Calu3 (cell line): ENCODE measurements around the gene TEX44. TPM values are rescaled to one million over a fixed set of nuclear protein-coding genes. Genes with fewer than 3 reads are reported as not detected.

Source experiments
- BruUV-seq: library from RNA; stranded (reverse); fragments of 400-500 nt; replicated peaks from 2 replicates; lab custom pipeline; 2021; lab: Mats Ljungman, UMichigan
- CTCF ChIA-PET: fragments of 300-600 bp; sonication (Branson Sonifier 250); formaldehyde crosslinking; loops from one replicate; lab custom pipeline; 2022; ENCODE audit warnings: antibody characterized with exemption; lab: Charles Lee
- DNase-seq: peaks from one replicate; pipeline ENCODE4 v3.0.0; 2022
- H3K27ac Mint-ChIP-seq: one replicate; pipeline ENCODE4 v1.8.0; 2022; ENCODE audit warnings: mixed read lengths; ENCODE audit not compliant: unreplicated experiment
- H3K27me3 Mint-ChIP-seq: one replicate; pipeline ENCODE4 v1.8.0; 2022; ENCODE audit warnings: mixed read lengths; ENCODE audit not compliant: unreplicated experiment
- H3K36me3 Mint-ChIP-seq: one replicate; pipeline ENCODE4 v1.8.0; 2022; ENCODE audit warnings: mild to moderate bottlenecking, moderate library complexity, mixed read lengths; ENCODE audit not compliant: insufficient read depth, unreplicated experiment
- H3K4me1 Mint-ChIP-seq: one replicate; pipeline ENCODE4 v1.8.0; 2022; ENCODE audit warnings: mild to moderate bottlenecking, low read depth, mixed read lengths; ENCODE audit not compliant: unreplicated experiment
- H3K4me3 Mint-ChIP-seq: one replicate; pipeline ENCODE4 v1.8.0; 2022; ENCODE audit warnings: mild to moderate bottlenecking, low read depth, moderate library complexity, mixed read lengths; ENCODE audit not compliant: unreplicated experiment
- H3K9me3 Mint-ChIP-seq: one replicate; pipeline ENCODE4 v1.8.0; 2022; ENCODE audit warnings: low read depth, mixed read lengths; ENCODE audit not compliant: unreplicated experiment
- intact Hi-C: fragments of 100-400 bp; cut with micrococcal nuclease; formaldehyde crosslinking; loops from one replicate; pipeline ENCODE4 v1.10.0; 2022; ENCODE audit not compliant: unreplicated experiment
- total RNA-seq: library from RNA; stranded (reverse); gene quantifications from 2 replicates; pipeline ENCODE4 v1.2.3, GENCODE V29; 2022
- TF ChIP-seq, protein P1 (sequence below): fragments of 200-600 bp; IDR thresholded peaks from one replicate; pipeline ENCODE4 v1.8.0; 2022; ENCODE audit warnings: antibody characterized with exemption; ENCODE audit not compliant: unreplicated experiment

The TEX44 gene
- total RNA-seq, 1 experiment from 2014 or later: not detected

DNA sequence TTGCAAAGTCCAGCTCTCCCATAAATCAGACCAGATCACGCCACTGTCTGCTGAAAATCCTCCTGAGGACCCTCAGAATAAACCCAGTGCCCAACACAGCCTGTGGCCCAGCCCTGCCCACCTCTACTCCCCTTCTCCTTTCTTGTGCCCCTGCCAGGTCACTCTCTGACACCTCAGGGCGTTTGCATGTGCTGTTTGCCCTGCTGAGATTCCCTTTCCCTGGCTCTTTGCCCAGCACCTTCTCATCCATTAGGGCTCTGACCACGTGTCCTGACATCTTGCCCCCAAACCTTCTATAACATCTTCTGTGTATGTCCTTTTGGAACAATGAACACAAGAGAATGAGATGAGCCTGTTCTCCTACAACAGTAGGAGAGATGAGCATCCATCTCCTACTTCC is 43.9 kb upstream of the TEX44 start:
- no TSS peak for BruUV-seq
- H3K27me3 Mint-ChIP-seq: peaks cover 31% of the 10 kb centered on the region
- intact Hi-C loops: no loop called here
- no peak overlapping the region for H3K27ac Mint-ChIP-seq
- H3K4me1 Mint-ChIP-seq: no peaks in the 10 kb centered on the region
- peaks cover 7% of the 10 kb centered on the region for H3K9me3 Mint-ChIP-seq
- CTCF ChIA-PET: no interaction called here
- H3K4me3 Mint-ChIP-seq: no peak overlapping the region
- TF ChIP-seq, protein P1, sequence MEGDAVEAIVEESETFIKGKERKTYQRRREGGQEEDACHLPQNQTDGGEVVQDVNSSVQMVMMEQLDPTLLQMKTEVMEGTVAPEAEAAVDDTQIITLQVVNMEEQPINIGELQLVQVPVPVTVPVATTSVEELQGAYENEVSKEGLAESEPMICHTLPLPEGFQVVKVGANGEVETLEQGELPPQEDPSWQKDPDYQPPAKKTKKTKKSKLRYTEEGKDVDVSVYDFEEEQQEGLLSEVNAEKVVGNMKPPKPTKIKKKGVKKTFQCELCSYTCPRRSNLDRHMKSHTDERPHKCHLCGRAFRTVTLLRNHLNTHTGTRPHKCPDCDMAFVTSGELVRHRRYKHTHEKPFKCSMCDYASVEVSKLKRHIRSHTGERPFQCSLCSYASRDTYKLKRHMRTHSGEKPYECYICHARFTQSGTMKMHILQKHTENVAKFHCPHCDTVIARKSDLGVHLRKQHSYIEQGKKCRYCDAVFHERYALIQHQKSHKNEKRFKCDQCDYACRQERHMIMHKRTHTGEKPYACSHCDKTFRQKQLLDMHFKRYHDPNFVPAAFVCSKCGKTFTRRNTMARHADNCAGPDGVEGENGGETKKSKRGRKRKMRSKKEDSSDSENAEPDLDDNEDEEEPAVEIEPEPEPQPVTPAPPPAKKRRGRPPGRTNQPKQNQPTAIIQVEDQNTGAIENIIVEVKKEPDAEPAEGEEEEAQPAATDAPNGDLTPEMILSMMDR: no peak
- no peak for DNase-seq
- no peaks in the 10 kb centered on the region for H3K36me3 Mint-ChIP-seq

DNA sequence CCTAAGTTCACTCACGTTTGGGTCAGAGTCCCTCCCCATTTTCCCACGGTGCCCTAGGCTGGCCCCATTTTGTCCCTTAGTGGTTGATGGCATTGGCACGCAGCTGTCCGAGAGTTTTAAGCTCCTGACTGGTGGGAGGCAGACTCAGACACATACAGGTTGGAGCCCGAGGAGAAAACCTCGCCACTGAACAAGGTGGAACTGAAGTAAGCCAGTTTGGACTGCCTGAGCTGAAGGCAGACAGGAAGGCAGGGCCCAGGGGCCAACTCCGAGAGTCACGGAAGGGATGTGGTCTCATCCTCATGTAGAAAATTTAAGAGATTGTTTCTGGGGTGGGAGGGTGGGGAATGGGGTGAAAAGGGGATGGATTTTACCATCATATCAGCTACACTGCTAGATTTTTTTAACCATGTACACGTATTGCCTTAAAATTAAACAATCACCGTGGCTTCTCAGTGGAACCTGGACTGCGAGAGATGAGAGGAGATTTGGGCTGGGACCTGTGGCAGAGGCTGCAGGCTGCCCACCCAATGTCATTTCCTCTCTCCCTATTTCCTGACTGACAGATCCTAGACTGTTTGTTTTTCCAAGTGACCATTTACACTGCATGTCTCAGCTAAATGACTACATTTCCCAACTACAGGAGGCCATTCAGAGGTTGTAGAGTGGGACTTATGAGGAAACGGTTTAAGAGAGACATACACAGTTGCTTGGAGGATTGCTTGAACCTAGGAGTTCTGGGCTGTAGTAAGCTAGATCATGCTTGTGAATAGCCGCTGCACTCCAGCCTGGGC is 43.0 kb upstream of the TEX44 start:
- DNase-seq: no peak
- TF ChIP-seq, protein P1: no peak
- no peaks in the 10 kb centered on the region for H3K4me1 Mint-ChIP-seq
- no peaks in the 10 kb centered on the region for H3K36me3 Mint-ChIP-seq
- intact Hi-C loops: no loop called here
- peaks cover 7% of the 10 kb centered on the region for H3K9me3 Mint-ChIP-seq
- H3K4me3 Mint-ChIP-seq: no peak overlapping the region
- peaks cover 40% of the 10 kb centered on the region for H3K27me3 Mint-ChIP-seq
- H3K27ac Mint-ChIP-seq: no peak overlapping the region
- CTCF ChIA-PET: no interaction called here
- BruUV-seq: no TSS peak

DNA sequence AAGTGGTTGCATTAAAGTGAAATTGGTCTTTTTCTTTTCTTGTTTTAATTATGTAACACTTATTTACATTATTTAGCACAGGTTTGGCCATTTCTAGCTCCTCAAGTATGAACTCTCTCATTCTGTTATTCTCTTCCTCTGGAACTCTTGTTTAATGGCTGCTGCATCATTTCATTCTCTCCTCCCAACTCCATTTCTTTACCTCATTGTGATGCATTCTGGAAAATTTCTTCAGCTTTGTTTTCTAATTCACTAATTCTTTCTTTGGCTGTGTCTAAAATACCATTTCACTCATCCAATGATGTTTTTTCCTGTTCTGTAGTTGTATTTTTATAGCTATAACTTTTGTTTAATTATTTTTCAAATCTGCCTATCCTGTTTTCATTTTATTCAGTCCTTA is 39.9 kb upstream of the TEX44 start:
- TF ChIP-seq, protein P1: no peak
- Mint-ChIP-seq H3K27ac (no peak overlapping the region), H3K9me3 (peaks cover 7% of the 10 kb centered on the region), H3K4me3 (no peak overlapping the region), H3K36me3 (no peaks in the 10 kb centered on the region), H3K4me1 (no peaks in the 10 kb centered on the region), H3K27me3 (peaks cover 42% of the 10 kb centered on the region)
- no TSS peak for BruUV-seq
- CTCF ChIA-PET: no interaction called here
- no peak for DNase-seq
- intact Hi-C loops: no loop called here

DNA sequence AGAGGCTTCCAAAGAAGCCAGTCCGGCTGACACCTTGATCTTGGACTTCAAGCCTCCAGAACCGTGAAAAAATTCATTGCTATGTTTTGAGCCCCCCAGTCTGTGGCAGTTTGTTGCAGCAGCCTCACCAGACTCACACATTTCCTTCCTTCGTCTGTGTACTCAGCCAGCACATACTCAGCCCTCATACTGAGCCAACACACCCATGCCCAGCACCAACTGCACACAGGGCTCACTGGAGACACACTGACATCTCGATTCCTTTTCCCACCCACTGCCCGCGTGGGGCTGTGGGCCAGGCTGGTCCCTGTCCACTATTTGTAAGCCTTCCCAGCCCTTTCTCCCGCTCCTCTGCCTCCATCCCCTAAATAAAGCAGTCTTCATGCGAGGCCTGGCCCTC is 38.3 kb upstream of the TEX44 start:
- BruUV-seq: no TSS peak
- peaks cover 7% of the 10 kb centered on the region for H3K9me3 Mint-ChIP-seq
- H3K27ac Mint-ChIP-seq: no peak overlapping the region
- no peak for DNase-seq
- intact Hi-C loops: no loop called here
- TF ChIP-seq, protein P1: no peak
- H3K4me1 Mint-ChIP-seq: no peaks in the 10 kb centered on the region
- CTCF ChIA-PET: interaction anchor here (1.1 kb wide), 1 partner anchor 12 kb away, joined by 3 read pairs; no protein-coding TSS in a partner anchor
- H3K4me3 Mint-ChIP-seq: no peak overlapping the region
- no peaks in the 10 kb centered on the region for H3K36me3 Mint-ChIP-seq
- peaks cover 39% of the 10 kb centered on the region for H3K27me3 Mint-ChIP-seq
